AG09309 (cell line): ENCODE results near the gene GRM3.

ENCODE experiments used
- DNase-seq: peaks from one replicate; pipeline ENCODE4 v3.0.0-alpha.2; 2010; ENCODE audit warnings: low read depth
- H3K4me3 ChIP-seq: 2 replicates; pipeline ENCODE4 v1.5.1; 2011; ENCODE audit warnings: mild to moderate bottlenecking, low read depth, low read length, moderate library complexity; ENCODE audit not compliant: control insufficient read depth
- CTCF ChIP-seq: IDR thresholded peaks from 2 replicates; pipeline ENCODE4 v1.5.1; 2011; ENCODE audit warnings: mild to moderate bottlenecking, low read depth, low read length, inconsistent platforms; ENCODE audit not compliant: insufficient read depth, control insufficient read depth; ENCODE audit errors: missing control alignments

GRM3 gene

DNA sequence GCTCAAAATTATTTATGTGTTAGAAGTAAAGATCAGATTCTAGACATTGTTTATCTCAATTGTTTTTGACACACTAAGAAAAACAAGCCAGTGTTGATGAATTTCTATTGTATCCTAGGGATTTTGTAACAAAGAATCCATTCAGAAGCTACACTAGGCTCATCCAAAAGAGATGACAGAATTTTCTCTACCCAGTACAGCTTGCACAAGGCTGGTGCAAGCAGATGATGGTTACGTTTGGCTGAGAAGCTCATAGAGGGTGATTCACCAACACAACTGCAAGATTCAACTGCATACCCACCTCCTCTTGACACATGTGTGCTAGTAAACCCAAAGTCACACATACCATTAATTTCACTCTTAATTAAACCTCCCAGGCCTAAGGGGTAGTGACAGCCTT lies 20.8 kb downstream of the GRM3 start:
- no peak for DNase-seq
- TF ChIP-seq CTCF: no peak
- H3K4me3 ChIP-seq: no peak overlapping the region

GRCh38 chr7:86664991-86665390 lies 21.3 kb downstream of the GRM3 start:
- no peak for TF ChIP-seq CTCF
- no peak overlapping the region for H3K4me3 ChIP-seq
- no peak for DNase-seq

DNA sequence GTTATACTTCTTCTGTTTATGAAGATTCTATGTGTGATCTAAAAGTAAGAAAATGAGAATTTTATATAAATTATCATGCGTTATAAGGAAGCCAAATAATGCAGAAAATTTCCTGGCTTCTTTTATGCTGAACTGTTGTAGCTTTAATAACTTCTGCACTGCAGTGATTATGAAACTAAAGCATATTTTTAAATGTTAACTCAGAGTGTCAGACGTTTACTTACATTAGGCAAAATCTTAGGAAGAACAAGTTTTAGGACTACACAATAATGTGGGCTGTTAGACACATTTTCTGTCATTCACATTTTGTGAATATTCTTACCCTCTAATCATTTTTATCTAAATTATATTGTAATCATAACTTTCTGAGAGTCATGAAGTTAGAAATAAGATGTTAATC lies 22.0 kb downstream of the GRM3 start:
- TF ChIP-seq CTCF: no peak
- no peak overlapping the region for H3K4me3 ChIP-seq
- no peak for DNase-seq

DNA sequence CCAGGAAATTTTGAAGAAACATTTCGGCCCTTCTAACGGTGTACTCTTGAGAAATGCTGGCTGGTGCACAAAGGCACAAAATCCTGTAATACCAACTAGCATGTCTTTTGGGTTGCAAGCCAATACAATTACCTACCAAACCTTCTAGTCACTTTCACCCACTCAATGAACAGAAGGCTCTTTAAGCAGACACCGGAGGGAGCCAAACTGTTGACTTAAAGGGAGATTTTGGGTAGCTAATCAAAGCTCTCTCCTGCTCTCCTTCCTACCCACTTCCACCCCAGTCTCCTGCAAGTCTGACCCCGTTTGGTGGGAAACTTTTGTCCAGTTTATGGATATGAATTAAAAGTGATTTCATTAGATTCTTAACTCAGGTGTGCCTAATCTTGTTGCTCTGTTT lies 24.0 kb downstream of the GRM3 start:
- TF ChIP-seq CTCF: no peak
- no peak for DNase-seq
- H3K4me3 ChIP-seq: no peak overlapping the region

DNA sequence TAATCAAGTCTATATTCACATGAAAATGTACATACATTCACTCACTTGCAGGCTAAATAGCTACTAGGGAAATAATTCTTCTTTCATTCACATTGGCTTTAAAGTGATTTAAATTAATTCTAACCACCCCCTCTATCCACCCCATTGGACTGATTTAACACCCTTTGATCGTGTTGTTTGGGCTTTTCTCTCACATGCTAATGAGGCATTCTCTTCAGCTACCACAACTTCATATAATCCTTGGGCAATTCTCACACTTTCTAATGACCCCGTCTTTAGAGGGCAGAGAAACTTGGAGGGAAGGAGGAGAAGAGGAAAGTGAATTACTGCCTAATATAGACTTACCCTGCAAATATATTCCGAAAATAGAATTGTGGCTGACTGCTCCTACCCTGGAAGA lies 24.6 kb downstream of the GRM3 start:
- DNase-seq: no peak
- no peak for TF ChIP-seq CTCF
- H3K4me3 ChIP-seq: no peak overlapping the region

DNA sequence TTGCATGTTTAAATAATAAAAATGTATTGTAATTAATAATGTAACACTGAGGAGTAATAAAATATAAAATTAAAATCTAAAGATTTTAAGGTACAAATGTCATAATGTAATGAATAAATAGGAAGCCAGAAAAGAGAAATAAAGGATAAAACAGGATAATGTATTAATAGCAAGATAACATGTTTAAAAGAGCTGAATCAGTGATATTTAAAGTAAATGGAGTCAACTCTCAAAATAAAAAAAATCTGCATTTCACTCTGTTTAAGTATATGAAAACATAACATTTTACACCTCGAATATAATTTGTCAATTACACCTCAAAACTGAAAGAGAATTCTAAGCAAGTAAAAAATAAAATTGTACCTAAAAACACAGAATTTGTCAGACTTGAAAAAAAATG lies 44.1 kb downstream of the GRM3 start:
- H3K4me3 ChIP-seq: no peak overlapping the region
- no peak for TF ChIP-seq CTCF
- DNase-seq: no peak

- TF ChIP-seq CTCF: no peak
- no peak overlapping the region for H3K4me3 ChIP-seq
- no peak for DNase-seq
Measured at GRCh38 chr7:86689363-86689762, 45.7 kb downstream of the GRM3 start.
